ENCODE measurements around the gene ARF3. TPM values are rescaled to one million over a fixed set of nuclear protein-coding genes. Genes with fewer than 3 reads are reported as not detected.

The ARF3 gene
- total RNA-seq, 1 experiment from 2014 or later: 224 TPM

GRCh38 chr12:48982397-48983080, 25.3 kb upstream of the ARF3 start:
- BruUV-seq (replicated peaks): no TSS peak
- ATAC-seq: no peak
- no peak for TF ChIP-seq REST (IDR thresholded peaks at IDR 0.05; ENCODE audit: insufficient read depth in 1 of 2, low read depth in 2 of 2, low read length in 1 of 2)
- no peak for TF ChIP-seq CTCF (IDR thresholded peaks at IDR 0.05)
- TF ChIP-seq TCF7L2 (IDR thresholded peaks at IDR 0.05; ENCODE audit: low read depth, low read length): no peak
- TF ChIP-seq POLR2AphosphoS5 (IDR thresholded peaks at IDR 0.05; ENCODE audit: low read depth, low read length): no peak
- no peak for TF ChIP-seq SIN3A (IDR thresholded peaks at IDR 0.05; ENCODE audit: borderline replicate concordance, insufficient read depth, low read depth, low read length)
- in situ Hi-C loops (cut with HindIII; ENCODE audit: low pct_unique_long_range_greater_than_20kb, low sequenced_read_pairs): no loop called here
- ChIA-PET POLR2A (interaction anchor here (0.7 kb wide), 1 partner anchor 25 kb away, joined by 8 read pairs; no protein-coding TSS in a partner anchor), CTCF (interaction anchor here (0.6 to 1.7 kb wide), 3 partner anchors 11 to 114 kb away, joined by 4 to 13 read pairs (median 6); no protein-coding TSS in a partner anchor)
- DNase-seq (ENCODE audit: low read depth, low spot score): no peak
- intact Hi-C loops (cut with micrococcal nuclease; ENCODE audit: unreplicated experiment): no loop called here
- Histone ChIP-seq H3K4me3 (ENCODE audit: low read depth in 2 of 2, low read length in 2 of 2) (no peak overlapping the region), H3K36me3 (ENCODE audit: control insufficient read depth, insufficient read depth, low read length) (no peaks in the 10 kb centered on the region), H3K27me3 (ENCODE audit: control insufficient read depth, insufficient read depth, low read length) (peaks cover 18% of the 10 kb centered on the region), H3K4me1 (ENCODE audit: control insufficient read depth, insufficient read depth, low read length) (peaks cover 9% of the 10 kb centered on the region), H3K9me3 (ENCODE audit: control insufficient read depth, insufficient read depth, low read depth, low read length) (no peaks in the 10 kb centered on the region), H3K27ac (ENCODE audit: low read length) (no peak overlapping the region)

- H3K36me3 ChIP-seq (ENCODE audit: control insufficient read depth, insufficient read depth, low read length): no peaks in the 10 kb centered on the region
- no TSS peak for BruUV-seq (replicated peaks)
- DNase-seq (ENCODE audit: low read depth, low spot score) (no peak), ATAC-seq (no peak)
- in situ Hi-C loops (cut with HindIII; ENCODE audit: low pct_unique_long_range_greater_than_20kb, low sequenced_read_pairs) (no loop called here), intact Hi-C loops (cut with micrococcal nuclease; ENCODE audit: unreplicated experiment) (no loop called here)
- peaks cover 9% of the 10 kb centered on the region for H3K4me1 ChIP-seq (ENCODE audit: control insufficient read depth, insufficient read depth, low read length)
- ChIA-PET POLR2A (no interaction called here), CTCF (interaction anchor here (0.7 to 1.0 kb wide), 2 partner anchors 15 to 130 kb away, joined by 3 to 7 read pairs; partner anchors contain the start of gene DDX23)
- TF ChIP-seq REST (IDR thresholded peaks at IDR 0.05; ENCODE audit: insufficient read depth in 1 of 2, low read depth in 2 of 2, low read length in 1 of 2) (no peak), TCF7L2 (IDR thresholded peaks at IDR 0.05; ENCODE audit: low read depth, low read length) (no peak), CTCF (IDR thresholded peaks at IDR 0.05) (no peak), SIN3A (IDR thresholded peaks at IDR 0.05; ENCODE audit: borderline replicate concordance, insufficient read depth, low read depth, low read length) (no peak), POLR2AphosphoS5 (IDR thresholded peaks at IDR 0.05; ENCODE audit: low read depth, low read length) (no peak)
- no peak overlapping the region; a peak in 1 of 4 replicates for H3K4me3 ChIP-seq (ENCODE audit: low read depth in 2 of 2, low read length in 2 of 2)
- H3K9me3 ChIP-seq (ENCODE audit: control insufficient read depth, insufficient read depth, low read depth, low read length): no peaks in the 10 kb centered on the region
- H3K27me3 ChIP-seq (ENCODE audit: control insufficient read depth, insufficient read depth, low read length): peaks cover 18% of the 10 kb centered on the region
- no peak overlapping the region for H3K27ac ChIP-seq (ENCODE audit: low read length)
Measured at GRCh38 chr12:48981757-48982157, 24.5 kb upstream of the ARF3 start.

All from Panc1 (cell line).